GM19035 (cell line): ENCODE measurements around the gene ABR.
"Not testable (repeated sequence)": the region's sequence is repeated elsewhere in the genome, so short reads cannot be mapped to it uniquely, and the experiment has no call there.

Source experiments
- ATAC-seq: cut with Tn5 transposase; IDR thresholded peaks from one replicate; pipeline ENCODE4 v1.9.1; 2021; ENCODE audit not compliant: unreplicated experiment

The ABR gene

DNA sequence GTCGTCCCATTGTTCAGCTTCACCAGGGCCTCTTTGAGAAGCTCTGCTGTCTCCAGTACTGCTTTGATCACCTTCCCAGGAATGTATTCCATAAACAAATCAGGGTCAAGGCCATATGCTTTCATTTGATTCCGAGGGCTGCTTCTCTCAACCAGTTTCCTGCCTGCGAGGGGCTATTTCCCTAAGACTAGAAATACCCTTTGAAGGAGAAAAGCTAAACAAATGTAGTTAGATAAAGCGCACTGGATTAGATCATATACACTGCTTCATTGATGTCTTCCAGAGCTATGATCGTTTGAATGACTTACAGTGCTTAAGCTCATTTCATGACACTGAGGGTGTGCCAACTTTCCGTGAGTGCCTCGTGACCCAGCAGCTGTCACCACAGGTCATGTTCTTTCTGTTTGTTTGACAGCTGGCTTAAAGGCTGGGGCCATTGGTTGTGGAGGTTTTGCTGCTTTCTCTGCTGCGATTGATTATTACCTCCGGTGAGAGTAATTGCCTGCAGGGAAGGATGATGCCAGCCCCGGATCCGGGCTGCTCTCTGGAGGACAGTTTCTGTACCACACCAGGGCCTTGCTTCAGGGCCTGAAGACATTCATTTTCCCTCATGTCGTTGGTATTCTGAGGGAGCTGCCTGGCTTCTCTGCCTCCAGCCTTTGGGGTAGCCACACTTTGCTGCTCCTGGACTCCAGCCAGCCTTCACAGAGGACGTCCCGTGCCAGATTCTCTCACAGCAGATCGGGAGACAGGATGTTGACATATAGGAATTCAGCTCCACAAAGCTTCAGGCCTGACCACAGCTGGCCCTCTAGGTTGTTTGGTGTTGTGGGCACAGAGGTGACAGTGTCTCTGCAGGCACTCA lies 179.0 kb downstream of the ABR start:
- ATAC-seq, result no peak

DNA sequence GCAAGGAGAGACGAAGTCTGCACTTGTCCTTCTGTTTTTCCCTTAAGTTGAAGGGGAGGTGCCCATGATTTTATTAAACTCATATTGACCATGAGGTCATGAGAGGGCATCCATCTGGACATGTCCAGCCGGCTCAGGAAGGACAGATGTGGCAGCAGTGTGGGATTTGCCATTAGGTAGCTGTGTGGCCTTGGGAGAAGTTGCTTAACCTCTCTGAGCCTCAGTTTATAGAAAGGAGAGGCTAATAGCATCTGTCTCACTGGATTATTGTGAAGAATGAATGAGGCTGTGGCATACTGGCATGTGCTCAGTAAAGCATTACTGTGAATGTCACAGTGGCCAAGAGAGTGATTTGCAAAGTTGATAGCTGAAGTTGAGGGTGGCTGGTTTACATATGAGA lies 181.7 kb downstream of the ABR start:
- ATAC-seq, result no peak

DNA sequence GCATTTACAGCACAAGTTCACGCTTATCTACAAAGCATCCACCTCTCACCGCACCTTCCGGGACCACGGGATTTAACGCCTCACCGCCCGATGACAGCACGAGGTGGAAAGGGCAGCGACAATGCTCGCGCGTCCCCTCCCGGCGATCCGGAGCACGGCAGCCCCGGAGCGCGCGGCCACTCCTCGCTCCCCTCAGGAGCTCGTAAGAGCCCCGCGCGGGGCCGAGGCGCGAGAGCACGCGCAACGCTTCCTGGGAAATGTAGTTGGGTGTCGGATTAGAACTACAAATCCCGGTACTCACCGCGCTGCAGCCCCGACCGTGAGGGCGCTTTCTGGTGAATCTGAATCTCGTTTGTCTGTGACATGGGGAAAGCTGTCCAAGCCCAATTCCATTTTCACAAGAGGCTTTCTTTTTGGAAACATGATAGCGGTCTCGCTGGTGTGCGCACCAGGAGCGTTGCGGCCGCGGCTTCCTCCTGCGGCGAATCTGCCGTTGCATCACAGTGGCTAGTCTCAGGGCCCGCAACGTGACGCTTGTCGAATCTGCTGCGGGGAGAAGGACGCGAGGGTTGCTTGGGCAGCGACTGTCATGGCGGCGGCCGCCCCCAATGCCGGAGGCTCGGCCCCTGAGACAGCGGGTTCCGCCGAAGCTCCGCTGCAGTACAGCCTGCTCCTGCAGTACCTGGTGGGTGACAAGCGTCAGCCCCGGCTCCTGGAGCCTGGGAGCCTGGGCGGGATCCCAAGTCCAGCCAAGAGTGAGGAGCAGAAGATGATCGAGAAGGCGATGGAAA lies 183.0 kb downstream of the ABR start, which contains the start of gene TIMM22:
Gene TIMM22 (plus strand): TSS at position 576 of the 791 bp plus-strand sequence. CDS start 14 bp downstream, at position 590.
- ATAC-seq, result peak; percentile 89

DNA sequence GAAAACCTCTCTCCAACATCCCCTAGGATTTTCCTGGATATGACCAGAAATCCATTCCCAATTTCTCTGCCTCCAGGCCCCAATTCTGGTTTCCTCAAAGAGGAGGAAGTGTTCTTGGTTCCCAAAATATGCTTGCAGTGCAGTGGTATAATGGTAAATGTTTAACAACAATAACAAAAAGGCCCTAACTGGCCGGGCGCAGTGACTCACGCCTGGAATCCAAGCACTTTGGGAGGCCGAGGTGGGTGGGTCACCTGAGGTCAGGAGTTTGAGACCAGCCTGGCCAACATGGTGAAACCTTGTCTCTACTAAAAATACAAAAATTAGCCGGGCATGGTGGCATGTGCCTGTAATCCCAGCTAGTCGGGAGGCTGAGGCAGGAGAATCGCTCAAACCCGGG lies 184.5 kb downstream of the ABR start:
- ATAC-seq, result not testable (repeated sequence)

DNA sequence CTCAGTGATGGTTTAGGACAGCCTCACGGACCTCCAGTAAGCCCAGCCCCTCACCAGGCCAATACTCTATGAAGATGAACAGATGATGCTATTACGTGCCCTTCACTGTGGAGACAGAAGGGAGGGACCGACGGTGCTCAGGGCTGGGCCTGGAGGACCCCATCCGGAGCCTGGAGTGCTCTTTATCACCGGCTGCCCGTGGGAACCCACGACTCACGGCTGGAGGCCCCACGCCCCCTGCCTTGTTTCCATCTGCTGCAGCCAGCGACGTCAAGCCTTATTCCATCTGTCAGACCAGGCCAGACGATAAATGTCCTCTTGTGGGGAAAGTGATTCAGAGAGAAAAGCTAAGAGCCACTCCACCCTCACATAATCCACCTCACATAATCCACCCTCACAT lies 186.8 kb downstream of the ABR start:
- no peak for ATAC-seq

DNA sequence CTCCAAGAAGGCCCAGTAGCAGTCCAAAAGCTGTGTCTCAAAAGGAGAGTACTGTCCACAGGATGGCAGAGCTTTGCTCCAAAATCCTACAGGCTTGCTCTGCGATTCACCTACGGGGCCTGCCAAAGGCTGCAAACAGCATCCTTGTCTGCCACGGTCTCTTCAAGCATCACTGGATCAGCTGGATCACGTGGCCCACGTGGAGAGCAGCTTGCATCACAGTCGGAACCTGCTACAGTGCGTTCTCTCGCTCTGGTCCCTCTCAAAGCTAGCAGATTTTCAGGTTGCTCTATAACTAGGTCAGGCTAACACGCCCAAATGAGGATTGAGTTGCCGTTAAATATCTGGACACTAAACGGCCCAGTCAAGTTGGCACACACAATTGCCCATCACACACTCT lies 191.2 kb downstream of the ABR start:
- no peak for ATAC-seq

DNA sequence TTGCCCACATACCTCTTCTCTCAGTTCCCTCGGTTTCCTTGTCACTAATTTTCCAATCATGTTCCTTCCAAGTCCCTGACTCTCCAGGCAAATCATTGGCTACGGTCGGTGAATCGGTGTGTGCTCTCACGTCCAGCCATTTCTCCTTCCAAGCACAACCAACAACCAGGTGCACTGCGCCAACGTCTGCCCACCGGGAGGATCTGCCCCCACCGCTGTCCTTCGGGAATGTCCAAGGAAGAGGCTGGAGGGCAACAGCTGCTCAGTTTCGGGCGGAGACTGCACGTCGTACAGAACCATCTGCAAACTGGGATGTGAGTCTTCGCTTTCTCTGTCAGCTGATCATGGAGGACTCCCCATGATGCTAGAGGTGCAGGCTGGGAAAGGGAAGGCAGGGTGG lies 191.8 kb downstream of the ABR start:
- no peak for ATAC-seq

DNA sequence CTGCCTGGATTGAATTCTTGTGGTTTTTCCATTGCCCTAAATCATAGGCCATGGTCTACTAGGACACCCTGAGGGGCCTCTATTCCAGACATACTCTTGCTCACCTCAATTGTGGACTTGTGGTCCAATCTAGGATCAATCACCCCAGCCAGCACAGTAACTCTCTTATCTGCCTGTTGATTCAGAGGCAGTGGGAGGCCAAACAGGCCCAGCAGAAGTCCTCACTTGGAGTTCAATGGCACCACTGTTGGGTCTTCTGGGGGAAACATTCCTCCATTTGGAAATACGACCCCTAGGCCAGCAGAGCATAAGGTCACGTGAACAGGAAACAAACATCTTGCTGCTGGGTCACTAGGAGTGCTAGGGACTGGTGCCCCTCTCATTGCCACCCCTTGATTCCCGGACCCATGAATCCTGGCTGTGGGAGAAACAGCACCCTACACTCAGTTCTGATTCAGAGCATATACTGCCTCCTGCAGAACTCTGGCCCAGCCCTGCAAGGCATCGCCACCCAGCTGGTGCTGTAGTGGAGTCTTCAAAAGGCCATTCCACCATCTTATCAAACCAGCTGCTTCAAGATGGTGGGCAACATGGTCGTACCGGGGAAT lies 193.4 kb downstream of the ABR start:
- no peak for ATAC-seq

DNA sequence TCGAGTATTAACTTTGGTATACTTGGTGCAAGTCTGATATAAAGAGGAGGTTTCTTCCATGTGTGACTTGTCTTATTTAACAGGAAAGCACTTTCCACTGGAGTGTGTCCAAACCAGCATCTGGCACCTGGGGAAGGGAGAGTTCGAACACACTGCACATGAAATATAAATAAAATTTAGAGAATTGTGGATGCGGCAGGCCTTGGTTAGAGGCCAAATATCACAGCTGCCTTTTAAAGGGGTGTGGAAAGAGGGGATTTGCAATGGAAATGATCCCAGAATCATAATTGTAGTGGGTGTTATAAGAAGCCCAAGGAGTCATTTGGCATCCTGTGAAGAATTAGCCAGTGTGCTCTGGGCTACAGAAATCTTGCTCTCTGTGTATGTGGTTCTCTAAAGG lies 195.9 kb downstream of the ABR start:
- no peak for ATAC-seq

DNA sequence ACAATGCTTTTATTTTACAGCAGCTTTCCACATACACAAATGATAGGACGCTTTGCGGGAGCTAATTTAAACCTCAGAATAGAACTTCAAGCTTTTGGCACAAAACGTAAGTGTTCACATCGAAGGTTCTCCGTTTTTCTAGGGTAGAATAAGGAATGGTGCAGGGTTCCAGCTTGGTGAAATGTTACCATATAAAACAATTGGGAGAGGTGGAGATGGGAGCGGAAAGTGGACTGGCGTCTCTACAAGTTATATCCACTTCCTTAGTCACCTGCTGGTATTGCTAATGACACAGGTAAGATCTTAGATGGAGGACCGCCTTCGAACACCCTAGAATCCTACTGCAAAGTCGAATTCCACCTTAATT lies 198.5 kb downstream of the ABR start:
- ATAC-seq, result no peak

DNA sequence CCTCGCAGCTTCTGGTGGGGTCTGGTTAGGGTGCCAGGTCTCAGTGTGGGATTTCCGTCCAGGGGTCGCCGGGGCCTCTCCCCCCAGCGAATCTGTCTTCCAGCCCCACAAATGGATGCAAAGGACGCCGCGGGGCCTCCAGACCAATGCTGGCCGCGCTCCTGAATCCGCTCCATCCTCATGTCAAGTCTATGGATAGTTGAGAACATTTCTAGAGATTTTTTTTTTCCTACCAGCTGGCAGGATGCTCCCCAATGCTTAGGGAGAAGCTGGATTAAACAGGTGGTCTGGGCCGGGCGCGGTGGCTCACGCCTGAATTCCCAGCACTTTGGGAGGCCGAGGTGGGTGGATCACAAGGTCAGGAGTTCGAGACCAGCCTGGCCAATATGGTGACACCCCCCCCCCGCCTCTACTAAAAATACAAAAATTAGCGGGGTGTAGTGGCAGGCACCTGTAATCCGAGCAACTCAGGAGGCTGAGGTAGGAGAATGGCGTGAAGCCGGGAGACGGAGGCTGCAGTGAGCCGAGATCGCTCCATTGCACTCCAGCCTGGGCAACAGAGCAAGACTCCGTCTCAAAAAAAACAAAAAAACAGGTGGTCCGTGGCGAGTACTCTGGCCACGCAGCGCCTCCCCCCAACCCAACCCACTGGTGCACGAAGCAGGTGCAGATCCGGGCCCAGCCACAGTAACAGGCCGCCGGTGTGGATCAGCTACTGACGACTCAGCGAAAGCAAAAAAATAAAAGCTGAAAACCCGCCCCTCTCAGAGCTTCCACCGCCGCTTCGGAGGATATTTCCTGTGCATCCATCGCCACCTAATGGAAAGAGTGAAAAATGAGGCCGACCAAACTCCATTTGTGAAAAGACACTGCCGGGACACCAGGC lies 199.1 kb downstream of the ABR start:
- ATAC-seq, result no peak

DNA sequence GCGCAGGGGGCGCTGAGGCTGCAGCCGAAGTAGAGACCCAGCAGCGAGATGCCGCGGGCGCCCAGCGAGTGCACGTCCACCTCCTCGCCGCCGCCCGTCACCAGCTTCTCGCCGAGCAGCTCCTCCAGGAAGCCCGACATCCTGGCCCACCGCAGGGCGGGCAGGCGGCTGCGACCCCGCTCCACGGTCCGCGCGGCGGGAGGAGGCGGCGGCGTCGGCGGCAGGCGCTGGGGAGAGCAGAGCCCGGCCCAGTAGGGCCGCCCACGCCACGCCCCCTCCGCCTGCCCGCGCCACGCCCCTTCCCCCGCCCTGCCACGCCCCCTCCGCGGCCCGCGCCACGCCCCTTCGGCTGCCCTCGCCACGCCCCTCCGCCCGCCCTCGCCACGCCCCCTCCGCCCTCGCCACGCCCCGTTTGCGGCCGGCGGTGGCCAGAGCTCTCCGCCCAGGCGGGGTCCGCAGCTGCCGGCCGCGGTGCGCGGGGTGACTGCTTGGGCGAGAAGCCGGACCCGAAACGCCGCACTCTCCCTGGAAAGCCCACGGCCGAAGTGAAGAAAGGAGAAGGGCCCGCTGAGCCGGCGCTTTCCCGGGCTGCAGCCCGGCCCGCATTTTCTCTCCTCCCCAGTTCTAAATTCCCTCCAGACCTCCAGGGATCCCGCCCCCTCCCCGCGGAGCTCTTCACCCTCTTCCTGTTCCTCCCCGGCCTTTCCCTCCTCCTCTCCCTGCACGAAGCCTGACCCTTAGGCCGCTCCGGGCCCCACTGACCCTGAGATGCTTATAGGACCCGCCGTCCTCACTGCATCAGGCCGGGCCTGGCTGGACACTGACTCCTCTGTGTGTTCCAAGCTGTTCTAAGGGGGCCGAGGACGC lies 200.0 kb downstream of the ABR start, which contains the start of gene NXN:
Gene NXN (minus strand): TSS at position 238 of the 867 bp plus-strand sequence.
- ATAC-seq, result peak; percentile 72

DNA sequence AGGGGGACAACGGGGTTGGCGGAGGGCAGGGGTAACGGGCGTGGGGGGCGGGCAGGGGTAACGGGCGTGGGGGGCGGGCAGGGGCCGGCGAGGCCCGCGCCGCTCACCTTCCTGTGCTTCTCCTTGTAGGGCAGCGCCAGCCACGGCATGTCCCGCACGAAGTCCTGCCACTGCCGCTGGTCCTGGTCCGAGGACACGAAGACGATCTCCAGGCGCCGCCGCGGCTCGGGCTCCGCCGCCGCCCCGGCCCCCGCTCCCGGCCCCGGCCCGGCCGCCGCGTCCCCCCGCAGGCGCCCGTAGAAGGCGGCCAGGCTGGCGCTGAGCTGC lies 200.6 kb downstream of the ABR start:
- ATAC-seq, result no peak

DNA sequence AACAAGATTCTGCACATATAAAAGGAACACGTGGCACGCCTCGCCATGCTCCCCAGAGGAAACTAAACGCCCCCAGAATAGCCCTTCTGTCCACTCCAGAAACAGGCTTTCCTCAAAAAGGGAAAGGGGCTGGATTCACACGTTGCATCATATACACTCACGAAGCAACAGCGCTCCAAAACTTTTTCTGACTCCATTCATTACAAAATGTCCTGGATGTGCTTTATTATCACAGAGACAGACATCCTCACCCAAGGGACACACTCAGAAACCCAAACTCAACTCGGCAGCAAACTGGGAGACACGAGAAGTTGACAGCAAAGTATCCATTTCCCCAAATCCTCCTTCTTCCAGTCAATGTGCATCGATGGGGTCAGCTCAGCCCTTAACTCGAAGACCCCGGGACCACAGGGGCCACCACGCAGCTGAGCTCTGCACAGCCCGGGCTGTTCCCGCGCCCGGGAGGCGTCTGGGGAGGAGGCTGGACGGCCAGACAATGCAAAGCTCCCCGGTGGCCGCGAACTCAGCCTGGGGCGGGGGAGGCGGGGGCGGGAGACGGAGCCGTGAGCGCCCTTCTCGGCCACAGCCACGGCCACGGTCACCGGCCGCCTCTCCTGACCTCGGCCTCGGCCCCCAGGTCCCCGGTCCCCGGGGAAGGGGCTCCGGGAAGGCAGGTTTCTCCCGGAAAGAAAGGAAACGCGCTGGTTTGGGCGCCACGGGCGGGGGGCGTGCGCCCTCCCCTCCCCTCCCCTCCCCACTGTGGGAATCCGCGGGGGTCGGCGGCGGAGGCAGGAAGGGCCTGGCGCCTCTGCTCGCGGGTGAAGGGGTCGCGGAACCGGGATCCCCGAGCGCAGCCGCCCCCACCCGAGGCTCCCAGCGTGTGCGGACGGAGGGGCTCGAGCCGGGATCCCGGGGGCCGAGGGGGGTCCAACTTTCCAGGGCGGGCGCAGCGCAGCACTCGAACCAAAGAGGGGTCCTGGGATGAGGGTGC lies 201.4 kb downstream of the ABR start:
- no peak for ATAC-seq

DNA sequence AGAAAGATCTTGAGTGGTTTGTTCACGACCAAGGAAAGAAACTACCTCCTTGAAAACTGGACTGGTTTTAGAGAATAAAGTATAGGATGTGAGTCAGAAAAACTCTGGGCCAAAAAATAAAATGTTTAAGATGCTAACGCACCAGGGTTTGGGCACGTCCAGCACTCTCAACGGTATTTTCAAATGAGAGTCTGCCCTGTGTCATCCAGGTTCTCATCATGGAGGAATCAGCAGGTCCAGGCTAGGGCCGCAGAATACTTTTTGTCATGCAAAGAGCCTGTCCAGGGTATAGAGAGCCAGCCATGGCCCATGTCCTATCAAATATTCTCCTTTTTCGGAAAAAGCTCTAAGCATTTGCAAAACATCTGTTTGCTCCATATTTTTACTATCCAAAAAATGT lies 202.6 kb downstream of the ABR start:
- ATAC-seq, result no peak

DNA sequence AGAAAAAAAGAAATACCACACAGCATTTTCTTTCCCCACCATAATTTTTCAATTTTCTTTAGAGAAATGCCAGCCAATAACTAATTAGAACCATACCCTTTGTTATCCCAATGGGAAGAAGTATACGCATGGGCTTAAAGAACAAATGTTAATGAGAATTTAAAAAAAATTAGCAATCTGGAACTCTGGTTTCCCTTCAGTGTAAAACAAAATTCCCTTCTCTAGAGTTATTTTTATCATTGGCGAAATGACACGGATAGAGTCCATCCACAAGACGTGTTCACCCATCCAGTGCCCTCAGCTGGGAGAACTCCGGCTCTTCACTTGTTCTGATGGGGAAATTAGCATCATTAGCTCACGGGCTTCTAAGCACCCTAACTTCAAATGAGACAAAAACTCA lies 203.5 kb downstream of the ABR start:
- no peak for ATAC-seq

DNA sequence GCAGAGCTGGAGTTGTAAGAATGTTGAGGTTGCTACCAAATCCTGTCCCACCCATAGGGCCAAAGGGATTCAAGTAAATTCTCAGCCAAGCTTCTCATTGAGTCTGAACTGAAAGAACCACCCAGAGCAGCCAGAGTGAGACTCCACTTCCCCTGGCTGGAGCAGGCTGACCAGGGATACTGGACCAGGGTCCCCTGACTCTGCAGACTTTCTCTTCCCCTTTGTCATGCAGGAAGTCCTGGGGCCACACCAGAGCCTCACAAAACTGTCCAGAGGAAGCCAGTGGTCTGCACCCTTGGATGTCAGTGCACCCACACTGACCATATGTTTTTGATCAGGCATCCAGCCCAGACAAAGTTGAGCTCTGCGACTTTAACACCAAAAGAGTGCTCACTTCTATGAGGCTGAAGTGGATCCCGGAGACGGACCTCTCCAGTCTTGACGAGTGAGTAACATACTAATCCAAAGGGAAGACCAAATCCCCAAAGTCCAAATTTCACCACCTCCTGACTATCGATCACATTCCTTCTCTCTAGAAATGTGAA lies 204.3 kb downstream of the ABR start:
- no peak for ATAC-seq

DNA sequence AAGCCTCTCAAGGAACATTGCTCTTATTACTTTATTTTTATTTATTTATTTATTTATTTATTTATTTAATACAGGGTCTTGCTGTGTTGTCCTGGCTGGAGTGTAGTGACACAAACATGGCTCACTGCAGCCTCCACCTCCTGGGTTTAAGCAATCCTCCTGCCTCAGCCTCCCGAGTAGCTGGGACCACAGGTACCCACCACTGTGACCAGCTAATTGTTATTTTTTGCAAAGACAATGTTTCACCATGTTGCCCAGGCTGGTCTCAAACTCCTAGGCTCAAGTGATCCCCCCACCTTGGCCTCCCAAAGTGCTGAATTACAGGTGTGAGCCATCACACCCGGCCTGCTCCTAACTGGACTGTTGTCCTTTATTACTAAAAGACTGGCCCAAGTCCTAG lies 205.0 kb downstream of the ABR start:
- ATAC-seq, result not testable (repeated sequence)
